GM12874 (cell line): Measurements from ENCODE around the gene LMTK3.

ENCODE experiments used
- CTCF ChIP-seq: IDR thresholded peaks from 2 replicates; pipeline ENCODE4 v1.5.1; 2011; ENCODE audit warnings: low read depth, mild to moderate bottlenecking, control low read depth, low read length, moderate library complexity; ENCODE audit not compliant: insufficient read depth

Gene LMTK3

GRCh38 chr19:48553676-48554384, 42.2 kb upstream of the LMTK3 start:
- no peak for TF ChIP-seq CTCF

DNA sequence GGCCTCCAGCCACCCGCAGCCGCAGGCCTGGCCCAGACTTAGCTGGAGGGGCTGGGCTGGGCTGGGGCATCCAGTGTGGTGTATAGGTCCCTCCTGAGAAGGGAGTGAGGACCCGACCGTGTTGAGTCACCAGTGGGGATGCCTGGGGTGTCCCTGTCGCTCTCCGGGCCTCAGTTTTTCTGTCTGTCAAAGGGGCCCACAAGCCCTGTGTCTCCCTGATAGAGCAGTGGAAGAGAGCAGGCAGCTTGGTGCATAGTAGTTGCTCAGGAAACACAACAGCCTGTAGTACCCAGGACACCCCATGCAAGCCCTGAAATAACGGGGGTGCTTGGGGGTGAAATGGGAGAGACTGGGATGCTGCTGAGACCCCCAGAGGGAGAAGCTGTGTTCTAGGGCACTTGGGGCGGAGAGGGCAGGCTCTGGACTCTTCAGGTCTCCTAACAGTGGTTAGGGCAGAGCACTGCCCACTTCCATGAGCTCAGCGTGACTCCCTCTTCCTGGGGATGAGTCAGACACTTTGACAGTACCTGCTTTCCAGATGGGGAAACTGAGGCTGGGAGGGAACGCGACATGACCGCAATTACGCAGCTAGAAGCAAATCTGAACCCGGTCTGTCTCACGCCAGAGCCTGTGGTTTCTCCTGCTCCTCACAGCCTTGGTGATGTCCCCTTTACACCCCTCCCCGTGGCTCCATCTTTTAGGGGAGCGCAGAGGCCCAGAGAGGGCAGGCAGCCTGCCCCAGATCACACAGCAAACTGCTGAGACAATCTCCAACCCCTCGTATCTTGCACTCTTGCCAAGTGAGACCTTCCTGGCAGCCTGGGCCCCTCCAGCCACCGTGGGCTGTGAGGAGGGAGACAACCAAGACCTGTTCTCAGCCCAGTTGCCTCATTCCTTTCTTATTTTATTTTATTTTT, 41.0 kb upstream of the LMTK3 start:
- TF ChIP-seq CTCF, result no peak

DNA sequence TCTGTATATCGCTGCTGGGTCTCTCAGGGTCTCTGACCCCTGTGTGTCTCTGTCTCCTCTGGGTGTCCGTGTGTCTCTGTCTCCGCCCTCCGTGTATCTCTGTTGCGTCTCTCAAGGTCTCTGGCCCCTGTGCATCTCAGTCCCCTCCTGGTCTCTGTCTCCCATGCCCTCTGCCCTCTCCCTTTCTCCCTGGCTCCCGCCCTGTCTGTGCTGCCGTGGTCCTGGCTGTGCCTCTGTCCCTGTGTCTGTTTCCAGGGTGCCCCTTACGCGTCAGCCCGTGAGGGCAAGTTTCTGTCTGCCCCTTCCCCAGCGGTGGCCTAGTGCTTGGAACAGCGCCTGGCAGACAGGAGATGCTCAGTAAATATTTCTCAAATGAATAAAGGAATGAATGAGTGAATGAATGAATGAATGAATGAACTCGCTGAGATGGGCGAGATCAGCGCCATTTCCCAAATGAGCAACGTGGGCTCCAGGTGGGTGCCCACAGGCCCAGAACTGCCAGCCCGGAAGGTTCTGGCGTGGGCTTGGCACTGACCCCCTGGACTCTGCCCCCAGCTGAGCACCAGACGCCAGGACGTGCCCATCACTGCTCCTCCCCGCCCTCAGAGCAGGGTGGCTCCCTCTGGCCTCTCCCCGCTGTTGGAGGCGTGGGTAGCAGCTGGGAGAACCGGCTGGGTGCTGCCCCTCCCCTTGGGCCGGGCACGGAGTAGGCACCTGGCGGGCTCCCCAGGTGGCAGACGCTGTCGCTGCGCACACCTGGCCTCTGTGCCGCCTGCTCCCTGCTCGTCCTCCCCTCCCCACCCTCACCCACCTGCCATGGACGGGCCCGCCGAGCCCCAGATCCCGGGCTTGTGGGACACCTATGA, 40.0 kb upstream of the LMTK3 start, which contains the start of gene SULT2B1:
Gene SULT2B1 (plus strand): TSS at position 736 of the 866 bp plus-strand sequence. CDS start 81 bp downstream, at position 817.
- no peak for TF ChIP-seq CTCF

- no peak for TF ChIP-seq CTCF
Measured at GRCh38 chr19:48549380-48549779, 37.7 kb upstream of the LMTK3 start.

GRCh38 chr19:48548253-48548911, 36.7 kb upstream of the LMTK3 start:
- TF ChIP-seq CTCF, result no peak

DNA sequence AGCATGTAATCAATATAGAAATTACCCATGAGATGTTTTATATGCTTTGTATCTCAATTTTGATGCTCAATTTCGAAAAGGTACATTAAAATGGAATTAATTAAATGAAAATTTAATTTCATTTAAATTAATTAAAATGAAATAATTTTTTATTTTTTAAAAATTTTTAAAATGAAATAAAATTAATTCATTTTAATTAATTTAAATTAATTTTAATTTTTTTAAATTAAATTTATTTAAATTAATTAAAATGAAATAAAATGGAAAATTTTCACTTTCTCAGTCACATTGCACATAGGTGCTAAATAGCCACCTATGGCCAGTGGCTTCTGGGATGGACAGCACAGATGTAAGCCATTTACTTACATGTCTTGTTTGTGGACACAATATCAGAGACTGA, 36.1 kb upstream of the LMTK3 start:
- no peak for TF ChIP-seq CTCF
